ENCODE measurements around the gene OGDH. TPM values are rescaled to one million over a fixed set of nuclear protein-coding genes. Genes with fewer than 3 reads are reported as not detected.
A peak's percentile ranks its signal among the peaks of the same experiment; 100 is the strongest.

The OGDH gene
- total and polyA plus RNA-seq, 2 of the 13 experiments (the other 11 are each of a cell fraction or from before 2014, with no cell fraction given): 17.4 to 25.4 TPM

DNA sequence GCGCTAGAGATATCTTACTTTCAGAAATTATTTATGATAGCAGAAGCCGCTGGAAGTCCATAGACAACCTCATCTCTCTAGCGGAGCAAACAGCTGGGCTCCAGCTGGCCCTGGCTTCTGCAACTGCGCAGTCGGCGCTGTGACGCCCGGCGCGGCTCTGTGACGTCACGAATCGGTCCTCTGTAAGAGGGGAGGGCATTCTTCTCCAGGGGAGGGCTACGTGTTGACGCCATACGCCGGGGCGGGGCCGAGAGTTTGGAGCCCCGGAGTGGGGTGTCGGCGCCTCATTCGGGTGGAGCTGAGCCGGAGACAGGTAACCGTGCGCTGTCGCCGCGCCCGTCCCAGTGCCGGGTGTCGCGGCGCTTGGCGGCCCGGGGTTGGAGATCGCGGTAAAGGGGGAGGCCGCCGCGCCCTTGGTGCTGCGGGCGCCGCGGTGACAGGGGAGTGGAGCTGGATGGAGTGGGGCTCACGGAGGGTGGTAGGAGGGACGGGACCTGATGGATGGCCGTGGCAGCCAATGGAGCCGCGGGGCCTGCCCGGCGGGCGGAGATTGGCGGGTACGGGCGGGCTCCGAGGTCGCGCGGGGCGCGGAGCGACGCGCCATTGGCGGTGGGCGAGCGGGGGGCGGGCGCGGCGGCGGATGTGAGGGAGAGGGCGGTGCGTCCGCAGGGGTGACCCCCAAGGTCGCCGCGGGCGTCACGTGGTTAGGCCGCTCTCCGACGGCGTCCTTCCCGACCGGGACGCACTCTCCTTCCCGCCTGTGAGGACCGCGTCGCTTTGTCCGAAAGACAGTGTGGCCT, at the start of gene OGDH (continued):
- TF ChIP-seq RERE (CRISPR knock-in tag; IDR thresholded peaks at IDR 0.05; ENCODE audit: low read depth) (no peak), SCMH1 (CRISPR knock-in tag; IDR thresholded peaks at IDR 0.05; ENCODE audit: borderline replicate concordance) (no peak), SNAPC2 (CRISPR knock-in tag; IDR thresholded peaks at IDR 0.05) (no peak), RBAK (CRISPR knock-in tag; IDR thresholded peaks at IDR 0.05) (no peak), ZNF615 (CRISPR knock-in tag; IDR thresholded peaks at IDR 0.05; ENCODE audit: borderline replicate concordance) (no peak), ARNT (IDR thresholded peaks at IDR 0.05) (no peak), RCOR2 (CRISPR knock-in tag; IDR thresholded peaks at IDR 0.05) (no peak), CHD4 (IDR thresholded peaks at IDR 0.05; ENCODE audit: borderline replicate concordance, low read length) (no peak), TBX3 (IDR thresholded peaks at IDR 0.05; ENCODE audit: borderline replicate concordance) (peak; percentile 37), ZNF879 (CRISPR knock-in tag; IDR thresholded peaks at IDR 0.05) (peak; percentile 72), MLX (CRISPR knock-in tag; IDR thresholded peaks at IDR 0.05) (0 out of 2 replicates have a peak, but pooled peaks have one; percentile 34), HMG20B (CRISPR knock-in tag; conservative IDR thresholded peaks at IDR 0.05) (no peak), SIN3A (IDR thresholded peaks at IDR 0.05; ENCODE audit: borderline replicate concordance, low read depth, low read length) (peak; percentile 97), RELA (CRISPR knock-in tag; IDR thresholded peaks at IDR 0.05) (no peak), NFKB2 (CRISPR knock-in tag; IDR thresholded peaks at IDR 0.05; ENCODE audit: borderline replicate concordance) (0 out of 2 replicates have a peak, but pooled peaks have one; percentile 74), NRL (CRISPR knock-in tag; IDR thresholded peaks at IDR 0.05; ENCODE audit: borderline replicate concordance) (no peak; the same call in 1 of the 2 replicates), ZNF251 (CRISPR knock-in tag; IDR thresholded peaks at IDR 0.05) (no peak), NFYB (CRISPR knock-in tag; IDR thresholded peaks at IDR 0.05) (peak; percentile 93), ZSCAN22 (CRISPR knock-in tag; IDR thresholded peaks at IDR 0.05) (no peak), YEATS4 (CRISPR knock-in tag; IDR thresholded peaks at IDR 0.05; ENCODE audit: borderline replicate concordance) (peak; percentile 93)
- TF ChIP-seq, protein P1, sequence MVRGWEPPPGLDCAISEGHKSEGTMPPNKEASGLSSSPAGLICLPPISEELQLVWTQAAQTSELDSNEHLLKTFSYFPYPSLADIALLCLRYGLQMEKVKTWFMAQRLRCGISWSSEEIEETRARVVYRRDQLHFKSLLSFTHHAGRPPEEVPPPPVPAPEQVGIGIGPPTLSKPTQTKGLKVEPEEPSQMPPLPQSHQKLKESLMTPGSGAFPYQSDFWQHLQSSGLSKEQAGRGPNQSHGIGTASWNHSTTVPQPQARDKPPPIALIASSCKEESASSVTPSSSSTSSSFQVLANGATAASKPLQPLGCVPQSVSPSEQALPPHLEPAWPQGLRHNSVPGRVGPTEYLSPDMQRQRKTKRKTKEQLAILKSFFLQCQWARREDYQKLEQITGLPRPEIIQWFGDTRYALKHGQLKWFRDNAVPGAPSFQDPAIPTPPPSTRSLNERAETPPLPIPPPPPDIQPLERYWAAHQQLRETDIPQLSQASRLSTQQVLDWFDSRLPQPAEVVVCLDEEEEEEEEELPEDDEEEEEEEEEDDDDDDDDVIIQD (CRISPR knock-in tag; IDR thresholded peaks at IDR 0.05; ENCODE audit: low read depth): peak; percentile 30; the same call in 1 of the 2 replicates
- TF ChIP-seq, protein P2, sequence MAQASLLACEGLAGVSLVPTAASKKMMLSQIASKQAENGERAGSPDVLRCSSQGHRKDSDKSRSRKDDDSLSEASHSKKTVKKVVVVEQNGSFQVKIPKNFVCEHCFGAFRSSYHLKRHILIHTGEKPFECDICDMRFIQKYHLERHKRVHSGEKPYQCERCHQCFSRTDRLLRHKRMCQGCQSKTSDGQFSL (CRISPR knock-in tag; IDR thresholded peaks at IDR 0.05): 0 out of 2 replicates have a peak, but pooled peaks have one; percentile 20
